Erythroblast (primary cell): ENCODE measurements around the gene LRRN3.

ENCODE experiments used
- GATA1 ChIP-seq: IDR thresholded peaks from 2 replicates; pipeline ENCODE4 v1.6.1; 2011; ENCODE audit warnings: low read depth, mild to moderate bottlenecking, control low read depth, low read length, moderate library complexity
- POLR2A ChIP-seq: IDR thresholded peaks from 2 replicates; pipeline ENCODE4 v1.6.1; 2011; ENCODE audit warnings: mild to moderate bottlenecking, low read length

DNA sequence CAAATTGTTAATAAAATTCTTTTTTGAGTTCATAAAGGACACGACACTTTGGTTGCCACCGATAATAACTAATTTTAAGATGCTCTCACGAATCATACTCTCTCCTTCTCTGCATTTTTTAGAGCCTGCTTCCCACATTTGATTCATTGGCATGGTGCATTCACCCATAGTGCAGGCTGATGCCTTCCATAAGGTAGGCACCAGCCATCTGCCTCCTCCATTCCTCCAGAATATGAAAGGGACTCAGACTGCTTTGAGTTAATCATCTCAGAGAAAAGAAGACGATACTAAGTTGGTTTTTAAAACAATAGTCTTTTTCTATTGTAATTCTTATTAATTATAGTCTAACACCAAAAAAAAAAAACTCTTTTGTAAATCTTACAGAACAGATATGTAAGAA lies 33.9 kb upstream of the LRRN3 start:
- TF ChIP-seq POLR2A: no peak
- no peak for TF ChIP-seq GATA1
